WERI-Rb-1 (cell line): Measurements from ENCODE around the gene APBA2.

Source experiments
- DNase-seq: peaks from one replicate; pipeline ENCODE4 v3.0.0-alpha.2; 2020
- H3K27ac ChIP-seq: fragments of 250-450 bp; sonication (Bioruptor Pico); 2 replicates; pipeline ENCODE4 v1.5.1; 2020; ENCODE audit warnings: mild to moderate bottlenecking, moderate library complexity
- H3K27me3 ChIP-seq: fragments of 250-450 bp; sonication (Bioruptor Pico); 2 replicates; pipeline ENCODE4 v1.5.1; 2021; ENCODE audit warnings: mild to moderate bottlenecking, low read depth, moderate library complexity; ENCODE audit not compliant: insufficient read depth, severe bottlenecking
- H3K36me3 ChIP-seq: fragments of 250-450 bp; sonication (Bioruptor Pico); 2 replicates; pipeline ENCODE4 v1.5.1; 2020; ENCODE audit warnings: mild to moderate bottlenecking, moderate library complexity
- H3K4me3 ChIP-seq: 2 replicates; pipeline ENCODE4 v1.5.1; 2011; ENCODE audit warnings: low read depth, mild to moderate bottlenecking, control low read depth, low read length
- H3K9me3 ChIP-seq: fragments of 250-450 bp; sonication (Bioruptor Pico); 2 replicates; pipeline ENCODE4 v1.5.1; 2021; ENCODE audit warnings: mild to moderate bottlenecking, moderate library complexity; ENCODE audit not compliant: severe bottlenecking
- TF ChIP-seq, protein P1 (sequence below): IDR thresholded peaks from 2 replicates; pipeline ENCODE4 v1.5.1; 2011; ENCODE audit warnings: low read depth, mild to moderate bottlenecking, control low read depth, inconsistent platforms, low read length

APBA2 gene

DNA sequence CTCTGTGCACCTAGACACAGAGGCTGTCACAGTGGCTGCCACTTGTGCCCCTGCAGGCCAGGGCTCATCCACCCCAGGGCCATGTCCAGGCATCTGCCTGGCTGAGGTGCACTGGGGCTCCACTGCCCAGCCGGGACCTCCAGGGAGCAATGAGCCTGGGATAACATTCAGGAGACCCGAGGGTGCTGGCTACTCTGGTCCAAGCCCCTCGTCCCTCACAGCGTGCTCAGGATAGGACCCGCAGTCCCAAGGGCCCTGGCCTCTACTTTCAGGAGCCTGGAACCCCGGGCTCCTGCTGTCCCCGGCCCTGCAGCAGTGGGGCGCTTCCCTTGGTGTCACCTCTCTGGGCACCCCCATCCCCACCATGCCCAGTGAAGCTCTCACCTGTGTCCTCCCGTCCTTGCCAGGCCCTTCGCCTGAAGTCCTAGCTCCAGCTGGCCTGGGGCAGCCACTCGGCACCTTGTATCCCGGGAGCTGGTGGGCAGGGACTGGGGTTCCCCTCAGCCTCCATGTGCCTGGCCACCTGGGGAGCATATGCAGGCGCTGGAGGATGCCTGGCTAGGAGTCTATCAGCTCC is 226.0 kb downstream of the APBA2 start:
- Histone ChIP-seq H3K27ac (no peak overlapping the region), H3K4me3 (no peak overlapping the region), H3K36me3 (no peaks in the 10 kb centered on the region; the same call in 1 of the 2 replicates), H3K27me3 (no peaks in the 10 kb centered on the region), H3K9me3 (no peaks in the 10 kb centered on the region)
- TF ChIP-seq, protein P1, sequence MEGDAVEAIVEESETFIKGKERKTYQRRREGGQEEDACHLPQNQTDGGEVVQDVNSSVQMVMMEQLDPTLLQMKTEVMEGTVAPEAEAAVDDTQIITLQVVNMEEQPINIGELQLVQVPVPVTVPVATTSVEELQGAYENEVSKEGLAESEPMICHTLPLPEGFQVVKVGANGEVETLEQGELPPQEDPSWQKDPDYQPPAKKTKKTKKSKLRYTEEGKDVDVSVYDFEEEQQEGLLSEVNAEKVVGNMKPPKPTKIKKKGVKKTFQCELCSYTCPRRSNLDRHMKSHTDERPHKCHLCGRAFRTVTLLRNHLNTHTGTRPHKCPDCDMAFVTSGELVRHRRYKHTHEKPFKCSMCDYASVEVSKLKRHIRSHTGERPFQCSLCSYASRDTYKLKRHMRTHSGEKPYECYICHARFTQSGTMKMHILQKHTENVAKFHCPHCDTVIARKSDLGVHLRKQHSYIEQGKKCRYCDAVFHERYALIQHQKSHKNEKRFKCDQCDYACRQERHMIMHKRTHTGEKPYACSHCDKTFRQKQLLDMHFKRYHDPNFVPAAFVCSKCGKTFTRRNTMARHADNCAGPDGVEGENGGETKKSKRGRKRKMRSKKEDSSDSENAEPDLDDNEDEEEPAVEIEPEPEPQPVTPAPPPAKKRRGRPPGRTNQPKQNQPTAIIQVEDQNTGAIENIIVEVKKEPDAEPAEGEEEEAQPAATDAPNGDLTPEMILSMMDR = no peak
- DNase-seq = no peak

DNA sequence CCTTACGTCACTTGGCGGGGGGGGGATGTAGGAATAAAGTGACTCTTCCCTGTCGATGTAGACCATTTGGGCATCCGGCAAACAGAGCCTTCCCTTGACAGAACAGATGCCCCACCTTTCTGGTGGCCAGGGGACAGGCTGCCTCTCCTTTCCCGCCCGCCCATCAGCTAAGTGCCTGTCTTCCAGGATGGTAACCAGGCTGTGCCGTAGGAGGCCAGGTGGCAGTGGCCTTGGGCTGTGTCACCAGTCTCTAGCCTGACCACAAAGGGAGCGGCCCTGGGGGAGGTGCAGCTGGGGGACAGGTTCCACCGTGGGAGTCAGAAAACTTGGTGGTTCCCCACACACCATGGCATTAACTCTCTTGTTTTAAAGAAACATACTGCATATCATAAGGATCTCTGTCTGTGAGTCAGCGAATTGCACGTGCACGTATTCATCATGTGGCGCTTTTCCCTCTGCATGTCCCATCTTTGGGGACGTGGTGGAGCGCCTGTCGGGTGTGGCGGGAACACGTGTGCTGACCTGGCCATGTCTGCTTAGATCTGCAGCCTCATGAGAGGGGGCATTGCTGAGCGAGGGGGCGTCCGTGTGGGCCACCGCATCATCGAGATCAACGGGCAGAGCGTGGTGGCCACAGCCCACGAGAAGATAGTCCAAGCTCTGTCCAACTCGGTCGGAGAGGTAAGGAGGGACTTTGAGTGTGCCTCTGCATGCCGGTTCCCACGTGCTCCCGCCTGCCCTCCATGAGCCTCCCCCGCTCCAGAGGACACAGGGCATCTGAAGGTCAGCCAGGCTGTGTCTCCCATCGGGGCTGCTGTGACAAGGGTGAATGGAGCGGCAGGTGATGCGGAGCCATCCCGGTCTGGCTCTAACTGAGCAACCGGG is 227.8 kb downstream of the APBA2 start:
- H3K27ac ChIP-seq = no peak overlapping the region
- H3K36me3 ChIP-seq = no peaks in the 10 kb centered on the region; the same call in 1 of the 2 replicates
- no peaks in the 10 kb centered on the region for H3K9me3 ChIP-seq
- DNase-seq = no peak
- H3K4me3 ChIP-seq = no peak overlapping the region
- TF ChIP-seq, protein P1 = no peak
- no peaks in the 10 kb centered on the region for H3K27me3 ChIP-seq

DNA sequence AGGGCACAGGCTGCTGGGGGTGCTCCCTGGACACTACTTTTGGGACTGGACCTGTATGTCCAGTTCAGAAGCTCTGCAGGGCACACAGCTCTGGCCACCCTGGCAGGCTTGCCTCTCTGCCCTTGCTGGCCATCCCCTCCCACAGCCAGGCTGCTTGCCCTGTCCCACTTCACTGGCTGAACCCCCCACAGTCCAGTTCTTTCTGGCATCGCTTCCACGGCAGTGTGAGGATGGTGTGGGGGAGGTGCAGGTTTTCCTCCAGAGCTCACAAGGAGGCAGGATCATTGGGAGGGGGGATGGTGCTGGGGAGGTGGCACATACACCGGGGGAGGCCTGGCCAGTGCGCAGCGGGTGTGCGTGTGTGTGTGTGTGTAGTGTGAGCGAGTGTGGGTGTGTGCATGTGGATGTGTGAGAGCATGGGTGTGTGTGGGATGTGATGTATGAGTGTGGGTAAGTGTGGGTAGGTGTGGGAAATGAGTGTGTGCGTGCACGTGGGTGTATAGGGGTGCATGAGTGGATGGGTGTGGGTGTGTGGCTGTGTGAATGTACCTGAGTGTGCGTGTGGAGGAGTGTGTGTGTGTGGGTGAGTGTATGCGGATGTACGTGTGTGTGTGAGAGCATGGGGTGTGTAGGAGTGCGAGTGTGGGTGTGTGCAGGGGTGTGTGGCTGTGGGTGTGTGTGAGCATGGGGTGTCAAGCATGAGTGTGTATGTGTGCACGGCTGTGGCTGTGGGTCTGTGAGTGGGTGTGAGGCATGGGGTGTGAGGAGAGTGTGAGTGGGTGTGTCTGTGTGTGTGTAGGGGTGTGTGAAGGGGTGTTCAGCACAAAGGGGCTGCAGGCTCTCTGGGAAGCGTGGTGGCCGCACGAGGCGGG is 228.7 kb downstream of the APBA2 start:
- DNase-seq = no peak
- TF ChIP-seq, protein P1 = no peak
- H3K27ac ChIP-seq = no peak overlapping the region

DNA sequence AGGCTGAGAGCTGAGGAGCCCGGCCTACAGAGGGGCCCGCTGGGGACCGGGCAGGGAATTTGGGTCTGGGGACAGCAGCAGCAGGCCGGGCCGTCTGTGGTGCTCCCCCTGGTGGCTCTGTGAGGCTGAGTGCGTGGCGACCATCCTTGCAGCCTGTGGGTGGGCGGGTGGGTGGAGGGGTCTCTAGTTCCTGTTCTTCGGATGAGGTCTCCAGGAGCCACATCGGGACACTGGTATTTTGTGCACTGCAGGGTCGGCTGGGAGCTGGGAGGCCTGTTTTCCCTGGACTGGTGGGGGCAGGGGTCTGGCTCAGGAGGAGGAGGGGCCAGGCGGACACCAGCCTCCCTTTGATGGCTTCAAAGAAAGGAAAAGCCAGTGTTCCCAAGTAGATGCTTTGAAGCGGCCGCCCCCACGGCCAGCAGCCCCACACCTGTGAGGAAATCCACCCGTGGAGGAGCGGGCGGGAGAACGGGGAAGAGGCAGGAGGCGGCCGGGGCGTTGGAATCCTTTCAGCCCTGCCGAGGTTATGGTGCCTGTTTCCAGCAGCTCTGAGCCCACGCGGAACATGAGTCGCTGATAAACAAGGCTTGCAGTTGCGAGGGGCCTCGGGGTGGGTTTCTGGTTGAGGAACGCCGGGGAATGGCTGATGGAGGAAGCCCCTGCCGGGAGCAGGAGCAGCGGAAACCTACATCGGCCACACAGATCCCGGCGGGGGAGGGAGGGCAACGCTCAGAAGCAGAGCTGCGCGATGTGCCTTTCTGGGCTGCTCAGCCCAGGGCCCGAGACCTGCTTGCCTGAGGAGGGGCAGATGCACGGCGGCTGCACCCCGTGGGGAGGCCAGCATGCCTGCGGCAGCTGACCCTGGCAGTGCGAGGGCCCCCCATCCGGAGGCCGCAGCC is 229.6 kb downstream of the APBA2 start:
- no peaks in the 10 kb centered on the region for H3K27me3 ChIP-seq
- peak overlapping the region; percentile 31 for H3K27ac ChIP-seq
- TF ChIP-seq, protein P1 = peak; percentile 76
- peak overlapping the region; percentile 55 for H3K4me3 ChIP-seq
- no peaks in the 10 kb centered on the region for H3K36me3 ChIP-seq
- no peaks in the 10 kb centered on the region for H3K9me3 ChIP-seq
- peak; percentile 46 for DNase-seq

More for the DNA sequence above, 228.7 kb downstream of the APBA2 start:
- Histone ChIP-seq H3K36me3 (no peaks in the 10 kb centered on the region; the same call in 1 of the 2 replicates), H3K27me3 (no peaks in the 10 kb centered on the region), H3K9me3 (no peaks in the 10 kb centered on the region), H3K4me3 (no peak overlapping the region)

DNA sequence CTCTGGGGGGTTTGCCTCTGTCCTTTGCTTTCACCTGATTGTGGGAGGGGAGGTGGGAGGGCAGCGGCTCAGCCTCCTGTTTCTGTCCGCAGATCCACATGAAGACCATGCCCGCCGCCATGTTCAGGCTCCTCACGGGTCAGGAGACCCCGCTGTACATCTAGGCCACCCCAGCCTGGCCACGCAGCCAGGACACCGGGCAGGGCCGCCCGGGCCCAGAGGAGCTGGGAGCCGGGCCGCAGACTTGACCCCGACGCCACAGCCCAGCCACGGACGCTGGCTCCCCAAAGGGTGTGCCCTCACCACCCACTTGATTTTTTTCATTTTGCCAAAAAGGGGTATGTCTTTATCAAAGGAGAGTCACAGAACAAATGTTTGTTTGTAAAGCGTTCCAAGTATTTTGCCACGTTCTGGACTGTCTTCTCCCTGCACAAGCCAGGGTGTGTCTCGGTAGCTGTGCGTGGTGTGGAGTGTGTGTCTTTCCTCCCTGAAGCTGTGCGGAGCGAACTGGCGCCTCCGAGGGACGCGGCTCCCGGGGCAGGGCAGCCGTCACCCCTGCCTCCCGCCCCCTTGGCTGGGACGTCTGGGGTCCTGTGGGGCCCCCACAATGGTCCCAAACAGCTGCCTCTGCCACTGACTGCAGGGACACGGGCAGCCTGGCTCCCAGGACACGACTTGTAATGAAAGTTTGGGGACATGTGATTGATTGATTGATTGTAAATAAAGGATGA is 231.4 kb downstream of the APBA2 start:
- Histone ChIP-seq H3K36me3 (no peaks in the 10 kb centered on the region), H3K27me3 (no peaks in the 10 kb centered on the region), H3K9me3 (no peaks in the 10 kb centered on the region), H3K4me3 (no peak overlapping the region), H3K27ac (no peak overlapping the region)
- DNase-seq = no peak
- TF ChIP-seq, protein P1 = no peak
